HG02981 (cell line): ENCODE results near the gene DDAH2.

Experiments used
- ATAC-seq: cut with Tn5 transposase; IDR thresholded peaks from one replicate; pipeline ENCODE4 v1.9.1; 2021; ENCODE audit warnings: mild to moderate bottlenecking, moderate library complexity; ENCODE audit not compliant: unreplicated experiment

The DDAH2 gene

GRCh38 chr6:31734247-31734820, 5.2 kb upstream of the DDAH2 start:
- ATAC-seq: no peak

- ATAC-seq: no peak
These were observed 4.6 kb upstream of the DDAH2 start for GRCh38 chr6:31733734-31734133.

- ATAC-seq: no peak
These were observed 2.9 kb upstream of the DDAH2 start for GRCh38 chr6:31732029-31732428.

- ATAC-seq: no peak
These were observed 1.6 kb upstream of the DDAH2 start for GRCh38 chr6:31730631-31731086.

GRCh38 chr6:31729979-31730630, 1.0 kb upstream of the DDAH2 start:
- peak; percentile 26 for ATAC-seq

GRCh38 chr6:31729515-31729978, 448 bp upstream of the DDAH2 start:
- peak; percentile 46 for ATAC-seq

GRCh38 chr6:31727717-31728671, 1.1 kb downstream of the DDAH2 start:
- ATAC-seq: no peak

- ATAC-seq: peak; percentile 43
These were observed 1.9 kb downstream of the DDAH2 start for GRCh38 chr6:31727034-31727716.

- no peak for ATAC-seq
These were observed 3.4 kb downstream of the DDAH2 start for GRCh38 chr6:31725502-31726350.

GRCh38 chr6:31723980-31724691, 5.0 kb downstream of the DDAH2 start:
- no peak for ATAC-seq

- no peak for ATAC-seq
These were observed 5.7 kb downstream of the DDAH2 start, which contains the start of gene MPIG6B for GRCh38 chr6:31723245-31723979. Gene MPIG6B, plus strand, starts transcription at chr6:31723373. Its CDS starts 11 bp downstream, at chr6:31723384.

GRCh38 chr6:31722173-31722572, 6.9 kb downstream of the DDAH2 start:
- ATAC-seq: no peak

- no peak for ATAC-seq
These were observed 7.6 kb downstream of the DDAH2 start, which contains the start of gene LY6G6C for GRCh38 chr6:31721351-31722020. Gene LY6G6C, minus strand, starts transcription at chr6:31721746. Its CDS starts 67 bp downstream, at chr6:31721679.

- ATAC-seq: no peak
These were observed 8.8 kb downstream of the DDAH2 start for GRCh38 chr6:31720196-31720770.

GRCh38 chr6:31719001-31719400, 10.1 kb downstream of the DDAH2 start:
- ATAC-seq: no peak

- no peak for ATAC-seq
These were observed 10.8 kb downstream of the DDAH2 start for GRCh38 chr6:31718265-31718664.

GRCh38 chr6:31717499-31718222, 11.4 kb downstream of the DDAH2 start:
- ATAC-seq: no peak
